ENCODE measurements around the gene CERT1. TPM values are rescaled to one million over a fixed set of nuclear protein-coding genes. Genes with fewer than 3 reads are reported as not detected.
A peak's percentile ranks its signal among the peaks of the same experiment; 100 is the strongest.

The CERT1 gene
- total RNA-seq, 2 experiments from 2014 or later: 13.3 to 33.6 TPM

- POLR2A ChIA-PET: interaction anchor here (1.0 kb wide), 2 partner anchors 9 to 17 kb away, joined by 3 read pairs; no protein-coding TSS in a partner anchor
- peaks cover 45% of the 10 kb centered on the region for H3K79me2 ChIP-seq (ENCODE audit: insufficient read depth, low read depth, low read length)
- no TSS peak for BruUV-seq (replicated peaks)
These were observed 45.3 kb downstream of the CERT1 start for GRCh38 chr5:75466006-75466716.

DNA sequence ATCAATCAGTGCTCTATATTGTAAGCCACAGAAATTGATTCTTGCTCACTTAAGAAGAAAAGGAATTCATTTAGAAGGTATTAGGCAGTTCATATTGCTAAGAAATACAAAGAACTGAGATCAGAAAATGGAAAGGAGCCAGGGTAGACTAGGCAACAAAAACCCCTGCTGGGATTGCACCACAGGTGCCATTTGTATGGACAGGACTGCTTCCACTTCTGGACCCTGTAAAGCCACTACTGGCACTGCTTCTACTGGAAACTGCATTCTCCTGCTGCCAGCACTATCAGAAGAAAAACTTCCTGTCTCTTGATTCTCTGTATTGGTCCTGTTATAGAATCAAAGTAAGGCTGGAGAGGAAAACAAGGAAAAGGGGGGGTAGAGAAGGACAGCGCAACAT lies 45.9 kb downstream of the CERT1 start:
- H3K4me1 ChIP-seq (ENCODE audit: insufficient read depth, low read length, poor library complexity, severe bottlenecking): peaks cover 27% of the 10 kb centered on the region
- no TSS peak for BruUV-seq (replicated peaks)
- no peak for DNase-seq (ENCODE audit: low spot score)
- H3K4me2 ChIP-seq (ENCODE audit: low read length): no peak overlapping the region
- H3K9me3 ChIP-seq (ENCODE audit: low read length): peaks cover 28% of the 10 kb centered on the region; the same call in 1 of the 2 replicates
- no peaks in the 10 kb centered on the region for H4K20me1 ChIP-seq (ENCODE audit: insufficient read depth, low read length)
- ChIA-PET POLR2A (no interaction called here), CTCF (ENCODE audit: unreplicated experiment) (no interaction called here)
- peaks cover 41% of the 10 kb centered on the region for H3K79me2 ChIP-seq (ENCODE audit: insufficient read depth, low read depth, low read length)
- H3K27ac ChIP-seq (ENCODE audit: low read depth, low read length, poor library complexity, severe bottlenecking): no peak overlapping the region
- H3K4me3 ChIP-seq (ENCODE audit: low read depth, low read length, poor library complexity, severe bottlenecking): no peak overlapping the region
- intact Hi-C loops (cut with micrococcal nuclease; ENCODE audit: unreplicated experiment): no loop called here
- peaks cover 10% of the 10 kb centered on the region; the same call in 1 of the 2 replicates for H3K36me3 ChIP-seq (ENCODE audit: insufficient read depth, low read length)
- H3K9me2 ChIP-seq (ENCODE audit: insufficient read depth, low read length): no peaks in the 10 kb centered on the region
- TF ChIP-seq, protein P1, sequence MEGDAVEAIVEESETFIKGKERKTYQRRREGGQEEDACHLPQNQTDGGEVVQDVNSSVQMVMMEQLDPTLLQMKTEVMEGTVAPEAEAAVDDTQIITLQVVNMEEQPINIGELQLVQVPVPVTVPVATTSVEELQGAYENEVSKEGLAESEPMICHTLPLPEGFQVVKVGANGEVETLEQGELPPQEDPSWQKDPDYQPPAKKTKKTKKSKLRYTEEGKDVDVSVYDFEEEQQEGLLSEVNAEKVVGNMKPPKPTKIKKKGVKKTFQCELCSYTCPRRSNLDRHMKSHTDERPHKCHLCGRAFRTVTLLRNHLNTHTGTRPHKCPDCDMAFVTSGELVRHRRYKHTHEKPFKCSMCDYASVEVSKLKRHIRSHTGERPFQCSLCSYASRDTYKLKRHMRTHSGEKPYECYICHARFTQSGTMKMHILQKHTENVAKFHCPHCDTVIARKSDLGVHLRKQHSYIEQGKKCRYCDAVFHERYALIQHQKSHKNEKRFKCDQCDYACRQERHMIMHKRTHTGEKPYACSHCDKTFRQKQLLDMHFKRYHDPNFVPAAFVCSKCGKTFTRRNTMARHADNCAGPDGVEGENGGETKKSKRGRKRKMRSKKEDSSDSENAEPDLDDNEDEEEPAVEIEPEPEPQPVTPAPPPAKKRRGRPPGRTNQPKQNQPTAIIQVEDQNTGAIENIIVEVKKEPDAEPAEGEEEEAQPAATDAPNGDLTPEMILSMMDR (conservative IDR thresholded peaks at IDR 0.05; ENCODE audit: low read length): no peak
- no peak for TF ChIP-seq EZH2phosphoT487 (IDR thresholded peaks at IDR 0.05; ENCODE audit: borderline replicate concordance, low read depth, low read length)
- H2AFZ ChIP-seq (ENCODE audit: low read length): no peak overlapping the region

More at GRCh38 chr5:75466006-75466716, 45.3 kb downstream of the CERT1 start:
- H3K9me2 ChIP-seq (ENCODE audit: insufficient read depth, low read length): no peaks in the 10 kb centered on the region
- H3K4me2 ChIP-seq (ENCODE audit: low read length): no peak overlapping the region
- peaks cover 32% of the 10 kb centered on the region; the same call in 1 of the 2 replicates for H3K9me3 ChIP-seq (ENCODE audit: low read length)
- intact Hi-C loops (cut with micrococcal nuclease; ENCODE audit: unreplicated experiment): no loop called here
- H3K4me3 ChIP-seq (ENCODE audit: low read depth, low read length, poor library complexity, severe bottlenecking): no peak overlapping the region
- DNase-seq (ENCODE audit: low spot score): no peak
- peaks cover 20% of the 10 kb centered on the region for H3K4me1 ChIP-seq (ENCODE audit: insufficient read depth, low read length, poor library complexity, severe bottlenecking)
- H3K27ac ChIP-seq (ENCODE audit: low read depth, low read length, poor library complexity, severe bottlenecking): no peak overlapping the region
- H3K36me3 ChIP-seq (ENCODE audit: insufficient read depth, low read length): peaks cover 10% of the 10 kb centered on the region; the same call in 1 of the 2 replicates
- no peaks in the 10 kb centered on the region for H4K20me1 ChIP-seq (ENCODE audit: insufficient read depth, low read length)
- CTCF ChIA-PET (ENCODE audit: unreplicated experiment): interaction anchor here (0.5 kb wide), 1 partner anchor 226 kb away, joined by 3 read pairs; no protein-coding TSS in a partner anchor
- TF ChIP-seq, protein P1 (conservative IDR thresholded peaks at IDR 0.05; ENCODE audit: low read length): no peak
- TF ChIP-seq EZH2phosphoT487 (IDR thresholded peaks at IDR 0.05; ENCODE audit: borderline replicate concordance, low read depth, low read length): no peak
- no peak overlapping the region for H2AFZ ChIP-seq (ENCODE audit: low read length)

- Histone ChIP-seq H3K9me2 (ENCODE audit: insufficient read depth, low read length) (no peaks in the 10 kb centered on the region), H3K9me3 (ENCODE audit: low read length) (peaks cover 12% of the 10 kb centered on the region; the same call in 1 of the 2 replicates), H3K4me3 (ENCODE audit: low read depth, low read length, poor library complexity, severe bottlenecking) (no peak overlapping the region), H4K20me1 (ENCODE audit: insufficient read depth, low read length) (no peaks in the 10 kb centered on the region), H3K79me2 (ENCODE audit: insufficient read depth, low read depth, low read length) (peaks cover 31% of the 10 kb centered on the region; the same call in 1 of the 2 replicates), H3K36me3 (ENCODE audit: insufficient read depth, low read length) (peaks cover 12% of the 10 kb centered on the region), H2AFZ (ENCODE audit: low read length) (no peak overlapping the region), H3K4me1 (ENCODE audit: insufficient read depth, low read length, poor library complexity, severe bottlenecking) (peaks cover 29% of the 10 kb centered on the region), H3K4me2 (ENCODE audit: low read length) (no peak overlapping the region), H3K27ac (ENCODE audit: low read depth, low read length, poor library complexity, severe bottlenecking) (no peak overlapping the region)
- no peak for TF ChIP-seq EZH2phosphoT487 (IDR thresholded peaks at IDR 0.05; ENCODE audit: borderline replicate concordance, low read depth, low read length)
- TF ChIP-seq, protein P1 (conservative IDR thresholded peaks at IDR 0.05; ENCODE audit: low read length): no peak
- no TSS peak for BruUV-seq (replicated peaks)
- CTCF ChIA-PET (ENCODE audit: unreplicated experiment): no interaction called here
- POLR2A ChIA-PET: no interaction called here
- peak; percentile 12 for DNase-seq (ENCODE audit: low spot score)
- intact Hi-C loops (cut with micrococcal nuclease; ENCODE audit: unreplicated experiment): no loop called here
These were observed 47.7 kb downstream of the CERT1 start for GRCh38 chr5:75463726-75464125.

Measured in OCI-LY7 (cell line).